ENCODE results near the gene TMEM176A. TPM values are rescaled to one million over a fixed set of nuclear protein-coding genes. Genes with fewer than 3 reads are reported as not detected.

The TMEM176A gene
- total RNA-seq, 1 experiment from 2014 or later = not detected

- ATAC-seq = no peak
- Histone ChIP-seq H3K4me2 (ENCODE audit: low read length) (no peak overlapping the region), H3K9ac (ENCODE audit: low read length) (no peak overlapping the region), H3K4me3 (replicated peaks in 1 of 2; ENCODE audit: low read depth in 1 of 2, low read length in 2 of 2) (no peak overlapping the region), H3K79me2 (ENCODE audit: insufficient read depth, low read length) (no peaks in the 10 kb centered on the region), H3K4me1 (ENCODE audit: control insufficient read depth in 1 of 2, insufficient read depth in 2 of 2, low read length in 2 of 2) (no peaks in the 10 kb centered on the region; a peak in 1 of 4 replicates), H2AFZ (ENCODE audit: low read depth, low read length, poor library complexity, severe bottlenecking) (no peak overlapping the region), H4K20me1 (ENCODE audit: insufficient read depth) (no peaks in the 10 kb centered on the region), H3K9me3 (ENCODE audit: control insufficient read depth in 1 of 2, insufficient read depth in 1 of 2, low read depth in 1 of 2, low read length in 2 of 2) (no peaks in the 10 kb centered on the region), H3K27ac (ENCODE audit: low read depth, low read length) (no peak overlapping the region), H3K36me3 (ENCODE audit: control insufficient read depth in 1 of 2, insufficient read depth in 2 of 2, low read length in 2 of 2) (no peaks in the 10 kb centered on the region), H3K27me3 (ENCODE audit: insufficient read depth, low read length) (peaks cover 38% of the 10 kb centered on the region; the same call in 1 of the 2 replicates), H3K9me2 (ENCODE audit: insufficient read depth) (no peaks in the 10 kb centered on the region)
- no peak for DNase-seq (ENCODE audit: low read depth, low spot score)
- TF ChIP-seq JUND (IDR thresholded peaks at IDR 0.05) (no peak), ELF1 (IDR thresholded peaks at IDR 0.05; ENCODE audit: borderline replicate concordance, low read depth) (no peak), EGR1 (IDR thresholded peaks at IDR 0.05; ENCODE audit: low read depth) (no peak), POLR2AphosphoS5 (IDR thresholded peaks at IDR 0.05; ENCODE audit: low read depth, low read length) (no peak), YY1 (IDR thresholded peaks at IDR 0.05; ENCODE audit: extremely low read depth, insufficient replicate concordance, low read depth, low read length) (no peak)
- CTCF ChIA-PET = no interaction called here
- BruUV-seq (replicated peaks) = no TSS peak
- POLR2A ChIA-PET = no interaction called here
- RAD21 ChIA-PET (ENCODE audit: low non-redundant PET in 1 of 2, low total read pairs in 2 of 2, uncharacterized antibody in 2 of 2, unreplicated experiment in 2 of 2) = no interaction called here
- intact Hi-C loops (cut with micrococcal nuclease) = no loop called here
Observed at GRCh38 chr7:150791746-150792452, 8.7 kb upstream of the TMEM176A start.

GRCh38 chr7:150793569-150794238 lies 6.9 kb upstream of the TMEM176A start:
- ATAC-seq (peak; percentile 55; the same call in 1 of the 2 replicates), DNase-seq (ENCODE audit: low read depth, low spot score) (no peak)
- no peaks in the 10 kb centered on the region for H3K36me3 ChIP-seq (ENCODE audit: control insufficient read depth in 1 of 2, insufficient read depth in 2 of 2, low read length in 2 of 2)
- H3K4me1 ChIP-seq (ENCODE audit: control insufficient read depth in 1 of 2, insufficient read depth in 2 of 2, low read length in 2 of 2) = no peaks in the 10 kb centered on the region; a peak in 1 of 4 replicates
- CTCF ChIA-PET = interaction anchor here (1.0 kb wide), 1 partner anchor 15 kb away, joined by 4 read pairs; no protein-coding TSS in a partner anchor
- H3K27me3 ChIP-seq (ENCODE audit: insufficient read depth, low read length) = peaks cover 30% of the 10 kb centered on the region; the same call in 1 of the 2 replicates
- H3K9ac ChIP-seq (ENCODE audit: low read length) = no peak overlapping the region
- H3K9me2 ChIP-seq (ENCODE audit: insufficient read depth) = no peaks in the 10 kb centered on the region
- no peak overlapping the region for H3K27ac ChIP-seq (ENCODE audit: low read depth, low read length)
- no TSS peak for BruUV-seq (replicated peaks)
- H3K4me3 ChIP-seq (replicated peaks in 1 of 2; ENCODE audit: low read depth in 1 of 2, low read length in 2 of 2) = no peak overlapping the region
- POLR2A ChIA-PET = no interaction called here
- no peaks in the 10 kb centered on the region for H3K79me2 ChIP-seq (ENCODE audit: insufficient read depth, low read length)
- no peaks in the 10 kb centered on the region for H4K20me1 ChIP-seq (ENCODE audit: insufficient read depth)
- intact Hi-C loops (cut with micrococcal nuclease) = no loop called here
- H3K9me3 ChIP-seq (ENCODE audit: control insufficient read depth in 1 of 2, insufficient read depth in 1 of 2, low read depth in 1 of 2, low read length in 2 of 2) = no peaks in the 10 kb centered on the region
- RAD21 ChIA-PET (ENCODE audit: low non-redundant PET in 1 of 2, low total read pairs in 2 of 2, uncharacterized antibody in 2 of 2, unreplicated experiment in 2 of 2) = no interaction called here
- H2AFZ ChIP-seq (ENCODE audit: low read depth, low read length, poor library complexity, severe bottlenecking) = no peak overlapping the region
- H3K4me2 ChIP-seq (ENCODE audit: low read length) = no peak overlapping the region
- no peak for TF ChIP-seq ZBTB33 (IDR thresholded peaks at IDR 0.05; ENCODE audit: extremely low read depth, insufficient replicate concordance, low read length)
- TF ChIP-seq YY1 (IDR thresholded peaks at IDR 0.05; ENCODE audit: extremely low read depth, insufficient replicate concordance, low read depth, low read length) = no peak
- no peak for TF ChIP-seq EZH2 (IDR thresholded peaks at IDR 0.05)
